GM06990 (cell line): Measurements from ENCODE around the gene AS3MT.

Experiments
- DNase-seq: peaks from one replicate; pipeline ENCODE4 v3.0.0-alpha.2; 2011; ENCODE audit not compliant: insufficient read length; ENCODE audit errors: extremely low read depth
- H3K27me3 ChIP-seq: replicated peaks from 2 replicates; pipeline ENCODE4 v1.6.0; 2011; ENCODE audit warnings: low read length; ENCODE audit not compliant: control insufficient read depth, insufficient read depth
- H3K36me3 ChIP-seq: 2 replicates; pipeline ENCODE4 v1.5.1; 2011; ENCODE audit warnings: low read length; ENCODE audit not compliant: control insufficient read depth, insufficient read depth
- H3K4me3 ChIP-seq: replicated peaks from 2 replicates; pipeline ENCODE4 v1.5.1; 2011; ENCODE audit warnings: low read depth, mild to moderate bottlenecking, control low read depth, low read length
- CTCF ChIP-seq: IDR thresholded peaks from 2 replicates; pipeline ENCODE4 v1.5.1; 2011; ENCODE audit warnings: low read length, control low read depth, mild to moderate bottlenecking, inconsistent platforms; ENCODE audit not compliant: insufficient read depth, poor library complexity, severe bottlenecking

AS3MT gene

GRCh38 chr10:102917314-102917961, 48.2 kb downstream of the AS3MT start:
- peak overlapping the region; percentile 74 for H3K4me3 ChIP-seq
- no peak for DNase-seq
- no peaks in the 10 kb centered on the region for H3K27me3 ChIP-seq
- no peaks in the 10 kb centered on the region for H3K36me3 ChIP-seq
- peak; percentile 91 for TF ChIP-seq CTCF

- no peaks in the 10 kb centered on the region for H3K27me3 ChIP-seq
- TF ChIP-seq CTCF, result peak; percentile 0
- peak within 1 kb of the TSS; percentile 89 for H3K4me3 ChIP-seq
- DNase-seq, result peak; percentile 99
- H3K36me3 ChIP-seq, result no peaks in the 10 kb centered on the region
These were observed 48.9 kb downstream of the AS3MT start, which contains the start of gene CNNM2 for GRCh38 chr10:102917962-102918816. CNNM2 (plus strand) TSS chr10:102918294; CDS start chr10:102918481, 187 bp downstream.

- H3K4me3 ChIP-seq, result peak overlapping the region; percentile 89
- TF ChIP-seq CTCF, result no peak
- no peaks in the 10 kb centered on the region for H3K27me3 ChIP-seq
- H3K36me3 ChIP-seq, result no peaks in the 10 kb centered on the region
- no peak for DNase-seq
These were observed 49.6 kb downstream of the AS3MT start for GRCh38 chr10:102918817-102919245.

GRCh38 chr10:102919246-102919959, 50.1 kb downstream of the AS3MT start:
- Histone ChIP-seq H3K36me3 (no peaks in the 10 kb centered on the region), H3K27me3 (no peaks in the 10 kb centered on the region), H3K4me3 (peak overlapping the region; percentile 89)
- TF ChIP-seq CTCF, result no peak
- peak; percentile 14 for DNase-seq

- peak overlapping the region; percentile 89 for H3K4me3 ChIP-seq
- H3K36me3 ChIP-seq, result no peaks in the 10 kb centered on the region
- H3K27me3 ChIP-seq, result no peaks in the 10 kb centered on the region
- DNase-seq, result no peak
- TF ChIP-seq CTCF, result no peak
These were observed 50.9 kb downstream of the AS3MT start for GRCh38 chr10:102919992-102920739.
